CD14-positive monocyte (primary cell): ENCODE data around the gene CACNA2D1. TPM values are rescaled to one million over a fixed set of nuclear protein-coding genes. Genes with fewer than 3 reads are reported as not detected.

Experiments
- DNase-seq, 3 donors: peaks; one replicate each; pipeline ENCODE4 v3.0.0-alpha.2; 2011 to 2022
- H2AFZ ChIP-seq: 2 replicates; pipeline ENCODE4 v1.6.0; 2012; ENCODE audit warnings: mild to moderate bottlenecking, low read depth, low read length, inconsistent platforms; ENCODE audit not compliant: insufficient read depth, poor library complexity, severe bottlenecking
- H3K27ac ChIP-seq, 2 donors: 1 replicate in 1 of 2; 2 replicates in 1 of 2; pipeline ENCODE4 v1.5.1; 2012 to 2013; ENCODE audit warnings: low read length in 2 of 2, control low read depth in 1 of 2, inconsistent platforms in 1 of 2, low read depth in 1 of 2, mild to moderate bottlenecking in 1 of 2
- H3K27me3 ChIP-seq, 2 donors: one replicate each; pipeline versions ENCODE4 v1.6.0 to v1.6.1; 2011 to 2013; ENCODE audit warnings: low read length in 2 of 2; ENCODE audit not compliant: control insufficient read depth in 2 of 2, insufficient read depth in 2 of 2
- H3K36me3 ChIP-seq, 2 donors: replicated peaks in 1 of 2; 1 replicate in 1 of 2; 2 replicates in 1 of 2; pipeline versions ENCODE4 v1.5.1 to v1.6.1; 2012 to 2013; ENCODE audit warnings: low read length in 2 of 2, control low read depth in 1 of 2, inconsistent platforms in 1 of 2, mild to moderate bottlenecking in 1 of 2; ENCODE audit not compliant: insufficient read depth in 2 of 2, control insufficient read depth in 1 of 2
- H3K4me1 ChIP-seq, 2 donors: 1 replicate in 1 of 2; 2 replicates in 1 of 2; pipeline versions ENCODE4 v1.5.1 to v1.6.1; 2012 to 2013; ENCODE audit warnings: low read length in 2 of 2, control low read depth in 1 of 2, inconsistent platforms in 1 of 2, mild to moderate bottlenecking in 1 of 2, moderate library complexity in 1 of 2; ENCODE audit not compliant: insufficient read depth in 2 of 2, control insufficient read depth in 1 of 2
- H3K4me2 ChIP-seq: replicated peaks from 2 replicates; pipeline ENCODE3; 2012; ENCODE audit warnings: low read length, moderate library complexity, mild to moderate bottlenecking; ENCODE audit not compliant: poor library complexity, severe bottlenecking; ENCODE audit errors: extremely low read depth
- H3K4me3 ChIP-seq, 3 experiments: fragments of 200-600 bp in 1 of 3; sonication (generic) in 1 of 3; replicated peaks in 1 of 3; 1 replicate in 2 of 3; 2 replicates in 1 of 3; pipeline ENCODE4 v1.5.1; 2011 to 2013; ENCODE audit warnings: low read length in 3 of 3, mild to moderate bottlenecking in 3 of 3, control low read depth in 2 of 3, low read depth in 2 of 3, inconsistent platforms in 1 of 3, moderate library complexity in 1 of 3
- H3K79me2 ChIP-seq: 2 replicates; pipeline ENCODE4 v1.6.0; 2012; ENCODE audit warnings: mild to moderate bottlenecking, control low read depth, inconsistent platforms, low read length, moderate library complexity; ENCODE audit not compliant: insufficient read depth
- H3K9ac ChIP-seq: 2 replicates; pipeline ENCODE4 v1.6.0; 2017; ENCODE audit warnings: low read length, mild to moderate bottlenecking; ENCODE audit not compliant: insufficient read depth, poor library complexity, severe bottlenecking
- H3K9me3 ChIP-seq, 2 donors: replicated peaks in 1 of 2; 1 replicate in 1 of 2; 2 replicates in 1 of 2; pipeline versions ENCODE4 v1.5.1 to v1.6.1; 2012 to 2013; ENCODE audit warnings: low read length in 2 of 2, control low read depth in 1 of 2; ENCODE audit not compliant: control insufficient read depth in 1 of 2, insufficient read depth in 1 of 2
- H4K20me1 ChIP-seq: 2 replicates; pipeline ENCODE4 v1.6.0; 2012; ENCODE audit warnings: mild to moderate bottlenecking, low read length, control low read depth, moderate library complexity; ENCODE audit not compliant: insufficient read depth
- H3K27ac Mint-ChIP-seq, 7 donors: one replicate each; pipeline ENCODE4 v1.8.0; 2020; ENCODE audit warnings: mild to moderate bottlenecking in 7 of 7, mixed read lengths in 7 of 7, moderate library complexity in 6 of 7, inconsistent platforms in 2 of 7
- H3K27me3 Mint-ChIP-seq, 3 donors: one replicate each; pipeline ENCODE4 v1.8.0; 2021 to 2022; ENCODE audit warnings: low read depth in 3 of 3, mild to moderate bottlenecking in 3 of 3, mixed read lengths in 3 of 3, moderate library complexity in 3 of 3, inconsistent platforms in 1 of 3
- H3K36me3 Mint-ChIP-seq, 2 donors: one replicate each; pipeline ENCODE4 v1.8.0; 2020; ENCODE audit warnings: mixed read lengths in 2 of 2, inconsistent platforms in 1 of 2, mild to moderate bottlenecking in 1 of 2
- H3K4me1 Mint-ChIP-seq: one replicate; pipeline ENCODE4 v1.8.0; 2020; ENCODE audit warnings: mild to moderate bottlenecking, mixed read lengths
- H3K4me3 Mint-ChIP-seq, 2 donors: one replicate each; pipeline ENCODE4 v1.8.0; 2020; ENCODE audit warnings: mild to moderate bottlenecking in 2 of 2, mixed read lengths in 2 of 2, moderate library complexity in 1 of 2
- H3K9me3 Mint-ChIP-seq, 7 donors: one replicate each; pipeline ENCODE4 v1.8.0; 2020 to 2022; ENCODE audit warnings: mixed read lengths in 7 of 7, mild to moderate bottlenecking in 6 of 7, moderate library complexity in 6 of 7, inconsistent platforms in 2 of 7
- CTCF ChIP-seq: fragments of 200-600 bp; IDR thresholded peaks from one replicate; pipeline ENCODE4 v1.8.0; 2022; ENCODE audit warnings: antibody characterized with exemption, mild to moderate bottlenecking
- WGBS: methylation state at CpG from one replicate; pipeline ENCODE4 v1.1.5; 2013; ENCODE audit warnings: missing lambda C conversion rate; ENCODE audit not compliant: insufficient coverage; 5-methylcytosine and 5-hydroxymethylcytosine counted together
- intact Hi-C, 2 donors: fragments of 100-400 bp; cut with micrococcal nuclease; formaldehyde crosslinking; loops; one replicate each; pipeline versions ENCODE4 v1.15.0 to v1.15.1; 2023
- polyA plus RNA-seq, 3 donors: library from polyadenylated mRNA; depleted of rRNA in 1 of 3; unstranded in 2 of 3; stranded (reverse) in 1 of 3; fragments of 300-500 nt in 2 of 3; fragments of >200 nt in 1 of 3; fragmentation: Illumina TruSeq in 2 of 3; gene quantifications; 1 replicate in 2 of 3; 2 replicates in 1 of 3; pipeline ENCODE4 v1.2.3, GENCODE V29; 2012 to 2021

Gene CACNA2D1
- polyA plus RNA-seq, 3 donors, result 0.02 TPM; not detected in 2

- Histone ChIP-seq H3K4me1 (no peaks in the 10 kb centered on the region), H3K27ac (no peak overlapping the region), H3K9ac (no peak overlapping the region), H2AFZ (no peak overlapping the region), H3K27me3 (no peaks in the 10 kb centered on the region), H3K79me2 (no peaks in the 10 kb centered on the region), H3K9me3 (no peaks in the 10 kb centered on the region), H3K4me3 (no peak overlapping the region), H4K20me1 (no peaks in the 10 kb centered on the region), H3K36me3 (no peaks in the 10 kb centered on the region), H3K4me2 (no peak overlapping the region)
- no peaks in the 10 kb centered on the region for H3K36me3 Mint-ChIP-seq
- peaks cover 0 to 3% (median 0%) of the 10 kb centered on the region in 3 donors for H3K27me3 Mint-ChIP-seq
- TF ChIP-seq CTCF, result no peak
- H3K4me1 Mint-ChIP-seq, result no peaks in the 10 kb centered on the region
- no CpG with 5 or more reads among the region's 2 CpGs for WGBS
- no peak overlapping the region for H3K27ac Mint-ChIP-seq
- H3K9me3 Mint-ChIP-seq, result no peaks in the 10 kb centered on the region
- DNase-seq, result no peak
- no peak overlapping the region for H3K4me3 Mint-ChIP-seq
- intact Hi-C loops, result no loop called here
These were observed 207.9 kb downstream of the CACNA2D1 start for GRCh38 chr7:82235713-82236112.

GRCh38 chr7:82234457-82235049 lies 209.0 kb downstream of the CACNA2D1 start:
- intact Hi-C loops, result no loop called here
- peak; percentile 57 for TF ChIP-seq CTCF
- H3K27me3 Mint-ChIP-seq, result peaks cover 0 to 3% (median 0%) of the 10 kb centered on the region in 3 donors
- H3K27ac Mint-ChIP-seq, result no peak overlapping the region
- no peaks in the 10 kb centered on the region for H3K4me1 Mint-ChIP-seq
- H3K4me3 Mint-ChIP-seq, result no peak overlapping the region
- no peaks in the 10 kb centered on the region for H3K36me3 ChIP-seq
- no peak overlapping the region for H3K9ac ChIP-seq
- no peak overlapping the region for H2AFZ ChIP-seq
- DNase-seq, result no peak
- H3K27me3 ChIP-seq, result no peaks in the 10 kb centered on the region
- no peaks in the 10 kb centered on the region for H3K4me1 ChIP-seq
- H3K9me3 Mint-ChIP-seq, result no peaks in the 10 kb centered on the region
- no peaks in the 10 kb centered on the region for H4K20me1 ChIP-seq
- no peaks in the 10 kb centered on the region for H3K36me3 Mint-ChIP-seq
- H3K4me3 ChIP-seq, result no peak overlapping the region
- H3K27ac ChIP-seq, result no peak overlapping the region
- no peaks in the 10 kb centered on the region for H3K9me3 ChIP-seq
- WGBS, result no CpG with 5 or more reads among the region's 4 CpGs
- H3K4me2 ChIP-seq, result no peak overlapping the region
- no peaks in the 10 kb centered on the region for H3K79me2 ChIP-seq
